Endothelial cell of hepatic sinusoid (primary cell): Measurements from ENCODE around the gene ANXA2.

Source experiments
- in situ Hi-C: cut with HindIII; loops from 2 replicates; pipeline ENCODE4 v1.10.0; 2017; ENCODE audit warnings: low sequenced_read_pairs

The ANXA2 gene

GRCh38 chr15:60372227-60372626 is 25.6 kb downstream of the ANXA2 start:
- in situ Hi-C loops, result no loop called here

- in situ Hi-C loops, result no loop called here
These were observed 26.4 kb downstream of the ANXA2 start for GRCh38 chr15:60371175-60372051.

GRCh38 chr15:60370869-60371136 is 27.0 kb downstream of the ANXA2 start:
- in situ Hi-C loops, result no loop called here

- in situ Hi-C loops, result no loop called here
These were observed 27.5 kb downstream of the ANXA2 start for GRCh38 chr15:60370105-60370868.

GRCh38 chr15:60369696-60370095 is 28.1 kb downstream of the ANXA2 start:
- in situ Hi-C loops, result no loop called here

- in situ Hi-C loops, result loop anchor here (5.0 kb wide), 1 partner anchor 63 kb away; no protein-coding TSS in a partner anchor
These were observed 33.2 kb downstream of the ANXA2 start for GRCh38 chr15:60364612-60364924.

GRCh38 chr15:60363903-60364611 is 33.7 kb downstream of the ANXA2 start:
- in situ Hi-C loops, result loop anchor here (5.0 kb wide), 1 partner anchor 63 kb away; no protein-coding TSS in a partner anchor

GRCh38 chr15:60363087-60363549 is 34.7 kb downstream of the ANXA2 start:
- in situ Hi-C loops, result loop anchor here (5.0 kb wide), 1 partner anchor 64 kb away; no protein-coding TSS in a partner anchor

GRCh38 chr15:60362321-60363086 is 35.3 kb downstream of the ANXA2 start:
- in situ Hi-C loops, result loop anchor here (5.0 kb wide), 1 partner anchor 65 kb away; no protein-coding TSS in a partner anchor

- in situ Hi-C loops, result loop anchor here (5.0 kb wide), 1 partner anchor 68 kb away; no protein-coding TSS in a partner anchor
These were observed 38.0 kb downstream of the ANXA2 start for GRCh38 chr15:60359738-60360137.

GRCh38 chr15:60358935-60359682 is 38.7 kb downstream of the ANXA2 start:
- in situ Hi-C loops, result no loop called here

GRCh38 chr15:60356832-60357231 is 41.0 kb downstream of the ANXA2 start:
- in situ Hi-C loops, result no loop called here

GRCh38 chr15:60355148-60355857 is 42.5 kb downstream of the ANXA2 start:
- in situ Hi-C loops, result no loop called here

- in situ Hi-C loops, result no loop called here
These were observed 44.4 kb downstream of the ANXA2 start for GRCh38 chr15:60353245-60353920.

- in situ Hi-C loops, result no loop called here
These were observed 45.3 kb downstream of the ANXA2 start for GRCh38 chr15:60352525-60352924.

GRCh38 chr15:60351066-60351465 is 46.7 kb downstream of the ANXA2 start:
- in situ Hi-C loops, result no loop called here

- in situ Hi-C loops, result no loop called here
These were observed 47.7 kb downstream of the ANXA2 start for GRCh38 chr15:60350108-60350507.

GRCh38 chr15:60349589-60349988 is 48.2 kb downstream of the ANXA2 start:
- in situ Hi-C loops, result no loop called here
